ENCODE measurements around the gene RNF144B.

Gene RNF144B

GRCh38 chr6:18513253-18513798 lies 126.2 kb downstream of the RNF144B start:
- DNase-seq (ENCODE audit: low read depth) = no peak

- no peak for DNase-seq (ENCODE audit: low read depth)
Observed at GRCh38 chr6:18514180-18514579, 127.0 kb downstream of the RNF144B start.

GRCh38 chr6:18515767-18516166 lies 128.6 kb downstream of the RNF144B start:
- DNase-seq (ENCODE audit: low read depth) = no peak

All from activated gamma-delta T cell treated with anti-CD3 and anti-CD28 coated beads, Interleukin-2, amount 50 U/mL, for 16 hours (primary cell).